HUES48 (cell line): Measurements from ENCODE around the gene DGKB.

Experiments
- H3K27ac ChIP-seq: one replicate; pipeline ENCODE4 v1.7.0; 2013; ENCODE audit warnings: low read depth, low read length, inconsistent platforms
- H3K27me3 ChIP-seq: 2 replicates; pipeline ENCODE4 v1.6.1; 2013; ENCODE audit warnings: mild to moderate bottlenecking, low read length; ENCODE audit not compliant: control insufficient read depth, insufficient read depth
- H3K36me3 ChIP-seq: 2 replicates; pipeline ENCODE4 v1.6.1; 2013; ENCODE audit warnings: low read length; ENCODE audit not compliant: control insufficient read depth, insufficient read depth
- H3K4me1 ChIP-seq: 2 replicates; pipeline ENCODE4 v1.6.1; 2013; ENCODE audit warnings: mild to moderate bottlenecking, low read length; ENCODE audit not compliant: control insufficient read depth, insufficient read depth
- H3K4me3 ChIP-seq: 2 replicates; pipeline ENCODE4 v1.5.1; 2013; ENCODE audit warnings: mild to moderate bottlenecking, low read depth, low read length
- H3K9ac ChIP-seq: 2 replicates; pipeline ENCODE4 v1.6.1; 2013; ENCODE audit warnings: mild to moderate bottlenecking, low read depth, low read length, moderate library complexity
- H3K9me3 ChIP-seq: 2 replicates; pipeline ENCODE4 v1.6.1; 2013; ENCODE audit warnings: low read length; ENCODE audit not compliant: control insufficient read depth, insufficient read depth

The DGKB gene

DNA sequence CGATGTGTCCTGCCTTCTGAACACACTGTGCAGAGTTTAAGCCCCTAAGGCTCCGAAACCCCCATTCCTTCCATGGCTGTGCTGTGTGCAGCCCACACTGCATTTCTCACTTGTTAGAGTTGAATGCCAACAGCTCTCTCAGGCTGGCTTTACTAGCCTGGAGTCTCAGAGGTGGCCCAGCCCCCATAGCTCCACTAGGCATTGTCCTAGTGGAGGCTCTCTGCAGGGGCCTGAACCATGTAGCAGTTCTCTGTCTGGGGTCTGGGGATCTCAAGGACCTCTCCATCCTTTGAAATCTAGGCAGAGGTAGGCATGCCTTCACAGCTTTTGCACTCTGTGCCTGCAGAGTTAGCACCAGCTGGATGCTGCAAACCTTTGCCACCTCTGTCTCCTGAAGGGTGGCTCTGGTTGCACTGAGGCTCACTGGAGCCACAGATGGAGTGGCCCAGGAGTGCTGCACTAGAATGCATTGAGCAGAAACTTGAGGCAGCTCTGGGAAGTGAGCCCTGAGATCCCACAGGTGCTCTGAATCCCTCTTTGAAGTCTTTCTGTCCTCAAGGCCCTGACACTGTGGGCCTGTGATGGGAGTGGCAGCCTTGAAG, 301.7 kb downstream of the DGKB start:
- Histone ChIP-seq H3K36me3 (no peaks in the 10 kb centered on the region), H3K9me3 (no peaks in the 10 kb centered on the region), H3K27me3 (no peaks in the 10 kb centered on the region), H3K9ac (no peak overlapping the region), H3K4me1 (no peaks in the 10 kb centered on the region), H3K4me3 (no peak overlapping the region), H3K27ac (no peak overlapping the region)

DNA sequence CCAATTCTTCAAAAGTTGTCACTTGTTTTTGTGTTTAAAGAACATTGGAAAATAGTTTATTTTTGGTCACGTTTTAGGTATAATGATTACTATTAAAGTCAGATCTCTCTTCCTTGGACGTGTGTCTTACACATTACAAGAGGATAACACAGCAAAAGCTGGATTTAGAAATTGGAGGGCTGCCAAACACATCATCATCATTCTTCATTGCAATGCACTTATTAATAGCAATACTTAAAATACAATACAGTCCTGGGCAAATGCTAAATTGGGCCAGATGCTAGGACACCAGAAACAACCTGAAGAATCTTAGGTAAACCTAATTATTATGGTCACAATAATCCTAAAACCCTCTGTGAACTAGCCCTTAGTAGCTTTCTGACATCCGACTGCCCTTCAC, 303.6 kb downstream of the DGKB start:
- Histone ChIP-seq H3K4me3 (no peak overlapping the region), H3K27ac (no peak overlapping the region), H3K36me3 (no peaks in the 10 kb centered on the region), H3K9me3 (no peaks in the 10 kb centered on the region), H3K27me3 (no peaks in the 10 kb centered on the region), H3K9ac (no peak overlapping the region), H3K4me1 (no peaks in the 10 kb centered on the region)

DNA sequence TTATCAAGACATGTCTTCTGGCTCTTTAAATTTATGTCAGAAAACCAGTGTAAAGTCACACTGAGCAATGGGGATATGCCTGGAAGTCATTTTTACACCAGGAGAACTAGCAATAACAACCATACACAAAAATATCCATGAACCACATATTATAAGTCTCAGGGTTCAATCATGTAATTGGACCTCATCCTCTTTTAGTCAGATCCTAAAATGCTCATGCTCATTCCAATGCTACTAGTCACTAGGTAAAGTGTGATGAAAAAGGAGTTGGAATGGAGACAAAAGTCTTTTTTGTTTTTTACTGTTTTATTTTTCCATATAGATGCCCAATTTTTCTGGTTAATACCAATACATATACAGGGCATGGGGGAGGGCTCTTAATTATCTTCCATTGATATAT, 306.1 kb downstream of the DGKB start:
- Histone ChIP-seq H3K27ac (no peak overlapping the region), H3K9me3 (no peaks in the 10 kb centered on the region), H3K4me3 (no peak overlapping the region), H3K36me3 (no peaks in the 10 kb centered on the region), H3K9ac (no peak overlapping the region), H3K4me1 (no peaks in the 10 kb centered on the region), H3K27me3 (no peaks in the 10 kb centered on the region)

DNA sequence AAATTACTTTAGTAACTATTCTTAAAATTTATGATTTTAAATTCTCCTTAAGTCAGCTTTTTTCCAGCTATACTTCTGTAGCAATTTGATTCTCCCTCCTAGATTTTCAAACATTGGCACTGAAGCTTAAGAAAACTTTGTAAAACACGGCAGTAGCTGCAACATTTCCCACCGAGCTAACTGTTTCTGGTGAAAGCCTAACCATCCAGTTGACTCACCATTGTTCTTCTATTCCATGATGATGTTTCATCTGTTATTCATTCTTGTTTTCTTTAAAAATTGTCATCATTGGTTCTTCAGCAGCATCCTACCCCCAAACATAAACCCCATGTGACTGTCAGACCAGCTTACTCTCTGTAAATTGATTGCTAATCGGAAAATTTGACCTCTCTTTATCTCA, 312.3 kb downstream of the DGKB start:
- Histone ChIP-seq H3K9me3 (peaks cover 9% of the 10 kb centered on the region; the same call in 1 of the 2 replicates), H3K27me3 (no peaks in the 10 kb centered on the region), H3K27ac (no peak overlapping the region), H3K9ac (no peak overlapping the region), H3K4me3 (no peak overlapping the region), H3K36me3 (no peaks in the 10 kb centered on the region), H3K4me1 (no peaks in the 10 kb centered on the region)

DNA sequence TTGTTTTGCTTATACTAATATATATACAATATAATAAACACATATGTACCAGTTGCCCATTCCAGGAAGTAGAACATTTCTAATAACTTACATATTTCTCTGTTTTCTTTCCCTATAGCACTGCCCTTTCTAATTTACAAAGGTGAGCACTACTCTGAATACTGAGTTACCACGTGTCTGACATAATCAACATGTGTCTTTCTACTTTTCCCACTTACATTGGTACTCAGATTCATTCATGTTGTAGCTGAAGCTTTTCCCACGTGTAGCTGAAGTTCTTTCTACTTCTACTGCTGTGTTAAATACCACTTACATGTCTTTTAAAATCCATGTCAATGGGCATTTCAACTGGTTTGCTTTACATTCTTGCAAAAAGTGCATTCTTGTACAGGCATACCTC, 317.3 kb downstream of the DGKB start:
- H3K27me3 ChIP-seq = no peaks in the 10 kb centered on the region
- no peaks in the 10 kb centered on the region for H3K4me1 ChIP-seq
- peaks cover 9% of the 10 kb centered on the region; the same call in 1 of the 2 replicates for H3K9me3 ChIP-seq
- no peak overlapping the region for H3K27ac ChIP-seq
- no peak overlapping the region for H3K4me3 ChIP-seq
- no peaks in the 10 kb centered on the region for H3K36me3 ChIP-seq
- no peak overlapping the region for H3K9ac ChIP-seq

DNA sequence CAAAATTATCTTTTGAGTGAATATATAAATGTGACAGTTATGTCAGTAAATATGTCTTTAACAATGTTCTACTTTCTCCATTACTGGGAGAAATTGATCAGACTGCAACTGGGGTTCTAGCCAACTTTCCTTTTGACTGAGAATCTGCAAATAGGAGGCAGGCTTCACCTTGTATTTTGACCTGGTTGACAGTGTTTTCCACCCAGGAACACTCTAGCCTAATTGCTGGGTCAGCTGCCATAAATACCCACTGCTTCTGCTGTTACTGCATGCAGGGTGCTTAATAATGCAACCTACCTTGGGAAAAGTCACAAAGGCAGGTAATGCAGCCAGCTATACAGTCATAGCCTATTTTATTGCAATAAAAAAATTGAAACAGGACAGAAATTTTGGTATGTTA, 319.0 kb downstream of the DGKB start:
- peaks cover 9% of the 10 kb centered on the region; the same call in 1 of the 2 replicates for H3K9me3 ChIP-seq
- H3K36me3 ChIP-seq = no peaks in the 10 kb centered on the region
- no peak overlapping the region for H3K27ac ChIP-seq
- no peak overlapping the region for H3K4me3 ChIP-seq
- H3K4me1 ChIP-seq = no peaks in the 10 kb centered on the region
- H3K9ac ChIP-seq = no peak overlapping the region
- H3K27me3 ChIP-seq = no peaks in the 10 kb centered on the region

DNA sequence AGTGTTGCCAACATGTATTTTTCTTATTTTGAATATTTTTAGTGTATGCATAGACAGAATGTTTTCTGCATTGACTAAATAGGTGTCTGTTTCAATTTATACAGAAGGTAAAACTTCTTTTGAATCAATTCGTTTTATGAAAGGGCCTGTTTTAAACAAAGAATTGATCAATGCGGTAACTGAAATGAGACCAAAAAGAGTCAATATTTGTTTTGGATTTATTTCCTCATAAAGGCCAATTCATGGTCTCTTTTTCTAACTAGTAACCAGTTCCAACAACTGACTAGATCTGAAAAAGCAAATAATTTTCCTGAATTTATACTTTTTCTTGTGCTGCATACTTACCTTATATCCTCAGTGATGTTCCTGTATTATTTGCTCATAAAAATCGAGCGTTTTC, 320.5 kb downstream of the DGKB start:
- peaks cover 9% of the 10 kb centered on the region; the same call in 1 of the 2 replicates for H3K9me3 ChIP-seq
- no peaks in the 10 kb centered on the region for H3K27me3 ChIP-seq
- no peak overlapping the region for H3K27ac ChIP-seq
- no peak overlapping the region for H3K4me3 ChIP-seq
- H3K9ac ChIP-seq = no peak overlapping the region
- H3K4me1 ChIP-seq = no peaks in the 10 kb centered on the region
- no peaks in the 10 kb centered on the region for H3K36me3 ChIP-seq

DNA sequence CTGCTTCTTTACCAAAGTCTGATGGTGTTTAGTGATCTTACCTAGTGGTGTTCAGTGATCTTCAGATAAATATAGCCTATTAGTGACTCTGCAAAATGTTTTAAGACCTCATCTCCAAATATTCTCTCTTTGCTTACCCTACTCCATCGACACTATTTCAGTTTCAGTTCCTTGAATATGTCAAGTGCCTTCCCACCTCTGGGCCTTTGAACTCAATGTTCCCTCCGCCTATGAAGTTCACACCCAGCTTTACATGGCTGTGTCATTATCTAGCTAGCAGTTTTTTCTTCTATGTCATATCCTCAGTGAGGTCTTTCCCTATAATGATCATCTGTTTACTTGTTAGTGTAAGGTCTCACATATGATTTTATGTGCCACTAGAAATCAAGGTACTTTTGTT, 322.6 kb downstream of the DGKB start:
- H3K9me3 ChIP-seq = no peaks in the 10 kb centered on the region
- H3K4me1 ChIP-seq = no peaks in the 10 kb centered on the region
- no peak overlapping the region for H3K9ac ChIP-seq
- H3K27ac ChIP-seq = no peak overlapping the region
- no peaks in the 10 kb centered on the region for H3K36me3 ChIP-seq
- H3K4me3 ChIP-seq = no peak overlapping the region
- no peaks in the 10 kb centered on the region for H3K27me3 ChIP-seq

DNA sequence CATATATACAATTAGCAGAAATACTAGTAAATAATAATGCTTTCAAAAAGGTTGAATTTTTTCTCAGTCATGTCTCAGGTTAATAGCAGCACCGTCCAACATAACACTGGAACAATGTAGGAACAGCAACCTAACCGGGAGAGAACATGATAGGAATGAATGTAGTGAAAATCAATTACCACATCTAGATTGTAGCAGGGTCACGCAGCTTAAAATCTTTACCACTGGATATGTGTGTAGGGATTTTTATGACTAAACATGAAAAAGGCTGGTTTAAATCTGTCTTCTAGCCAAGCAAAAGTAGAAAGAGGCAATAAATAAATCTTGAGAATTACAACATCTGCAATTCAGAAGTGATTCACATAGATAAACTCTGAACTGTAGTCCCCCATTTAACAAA, 326.0 kb downstream of the DGKB start:
- Histone ChIP-seq H3K36me3 (no peaks in the 10 kb centered on the region), H3K4me1 (no peaks in the 10 kb centered on the region), H3K9ac (no peak overlapping the region), H3K4me3 (no peak overlapping the region), H3K27me3 (no peaks in the 10 kb centered on the region), H3K27ac (no peak overlapping the region), H3K9me3 (no peaks in the 10 kb centered on the region)

DNA sequence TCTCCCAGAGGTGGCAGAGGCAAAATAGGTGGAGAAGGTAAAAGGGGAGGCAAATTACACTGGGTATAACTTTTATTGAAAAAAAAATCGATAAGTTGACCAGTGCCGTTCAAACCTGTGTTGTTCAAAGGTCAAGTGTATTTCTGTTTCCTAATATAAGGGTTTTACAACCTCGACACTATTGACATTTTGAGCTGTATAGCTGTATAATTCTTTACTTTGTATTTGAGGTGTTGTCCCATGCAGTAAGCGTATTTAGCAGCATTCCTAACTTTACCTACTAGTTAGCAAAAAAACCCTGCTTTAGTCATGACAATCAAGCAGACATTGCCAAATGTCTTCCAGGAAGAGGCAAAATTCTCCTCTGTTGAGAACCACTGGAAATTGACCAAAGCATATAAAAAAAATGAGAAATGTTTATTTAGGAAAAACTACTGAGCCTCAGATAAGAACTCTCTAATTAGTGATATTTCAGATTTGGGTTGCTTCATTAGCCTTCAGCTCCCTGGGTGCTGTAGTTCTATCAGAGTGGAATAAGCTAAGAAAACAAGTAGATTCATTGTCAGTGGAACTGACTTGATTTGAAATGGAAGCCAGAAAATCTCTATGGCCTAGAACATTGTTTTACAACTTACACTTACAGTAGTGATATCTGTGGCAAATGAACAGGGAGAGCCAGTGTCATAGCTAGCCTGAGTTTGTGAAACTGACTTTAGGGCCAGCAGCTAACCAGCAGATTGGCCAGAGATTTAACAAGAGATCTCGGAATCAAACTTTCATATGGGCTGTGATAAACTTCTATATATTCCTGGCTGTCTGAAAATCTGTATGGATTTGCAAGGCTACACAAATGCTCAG, 331.6 kb downstream of the DGKB start:
- Histone ChIP-seq H3K27me3 (no peaks in the 10 kb centered on the region), H3K4me1 (no peaks in the 10 kb centered on the region)

DNA sequence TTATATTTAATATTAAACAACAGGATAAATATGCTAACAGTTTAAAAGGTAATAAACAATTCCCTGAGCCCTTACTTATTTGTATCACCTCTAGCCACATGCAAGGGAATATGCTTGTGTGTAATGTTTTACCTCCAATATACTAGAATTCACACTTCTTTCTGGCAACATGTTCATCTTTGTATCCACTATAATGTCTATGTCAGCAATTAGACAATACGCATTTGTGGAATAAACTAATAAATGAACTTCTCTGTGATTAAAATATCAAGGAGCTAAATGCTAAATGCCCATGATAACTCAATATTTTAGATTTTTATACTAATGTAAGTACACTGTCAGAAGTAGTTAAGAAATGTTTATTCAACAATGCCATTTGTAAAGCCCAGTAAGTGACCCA, 350.5 kb downstream of the DGKB start:
- H3K36me3 ChIP-seq = no peaks in the 10 kb centered on the region
- H3K9me3 ChIP-seq = no peaks in the 10 kb centered on the region
- no peaks in the 10 kb centered on the region for H3K27me3 ChIP-seq
- no peak overlapping the region for H3K9ac ChIP-seq
- H3K4me1 ChIP-seq = peaks cover 5% of the 10 kb centered on the region; the same call in 1 of the 2 replicates
- H3K4me3 ChIP-seq = no peak overlapping the region
- no peak overlapping the region for H3K27ac ChIP-seq

More for the DNA sequence above, 331.6 kb downstream of the DGKB start:
- Histone ChIP-seq H3K9ac (no peak overlapping the region), H3K9me3 (no peaks in the 10 kb centered on the region), H3K36me3 (no peaks in the 10 kb centered on the region), H3K27ac (no peak overlapping the region), H3K4me3 (no peak overlapping the region)
